Spinal cord (tissue), 10 donors: Measurements from ENCODE around the gene ALDH3B1. TPM values are rescaled to one million over a fixed set of nuclear protein-coding genes. Genes with fewer than 3 reads are reported as not detected.
"Not testable (repeated sequence)": the region's sequence is repeated elsewhere in the genome, so short reads cannot be mapped to it uniquely, and the experiment has no call there.

ENCODE experiments used
- DNase-seq, 6 donors: peaks; one replicate each; pipeline versions ENCODE4 v3.0.0 to v3.0.0-alpha.2; 2013 to 2015; ENCODE audit warnings: low spot score in 6 of 6, low read depth in 4 of 6
- H3K27ac ChIP-seq: one replicate; pipeline ENCODE4 v1.5.1; 2013; ENCODE audit warnings: low read depth, low read length, control low read depth
- H3K27me3 ChIP-seq: one replicate; pipeline ENCODE4 v1.6.1; 2013; ENCODE audit warnings: low read length; ENCODE audit not compliant: control insufficient read depth, insufficient read depth
- H3K36me3 ChIP-seq: one replicate; pipeline ENCODE4 v1.6.1; 2013; ENCODE audit warnings: low read length; ENCODE audit not compliant: control insufficient read depth, insufficient read depth
- H3K4me1 ChIP-seq: one replicate; pipeline ENCODE4 v1.6.1; 2013; ENCODE audit warnings: low read length; ENCODE audit not compliant: control insufficient read depth, insufficient read depth
- H3K4me3 ChIP-seq: one replicate; pipeline ENCODE4 v1.5.1; 2013; ENCODE audit warnings: low read depth, low read length, control low read depth
- H3K9me3 ChIP-seq: one replicate; pipeline ENCODE4 v1.6.1; 2013; ENCODE audit warnings: low read length; ENCODE audit not compliant: control insufficient read depth, insufficient read depth
- WGBS: methylation state at CpG from one replicate; pipeline ENCODE4 v1.1.5; 2013; ENCODE audit warnings: missing lambda C conversion rate; ENCODE audit not compliant: insufficient coverage; 5-methylcytosine and 5-hydroxymethylcytosine counted together
- polyA plus RNA-seq, 2 donors: library from polyadenylated mRNA; unstranded; fragments of 120-200 nt; gene quantifications; one replicate each; pipeline ENCODE4 v1.2.1, GENCODE V29; 2013; ENCODE audit not compliant: insufficient read length in 2 of 2
- total RNA-seq, 2 donors: library from RNA; depleted of rRNA in 1 of 2; stranded (reverse); fragments of 120-200 nt in 1 of 2; fragments of >200 nt in 1 of 2; gene quantifications; one replicate each; pipeline versions ENCODE4 v1.2.3 to v1.2.4, GENCODE V29; 2013 to 2014
- donor health status: healthy.

The ALDH3B1 gene
- total and polyA plus RNA-seq, 4 donors: 2.9 to 4.8 (median 3.9) TPM

GRCh38 chr11:67982255-67982857, 27.8 kb upstream of the ALDH3B1 start:
- H3K4me3 ChIP-seq, H3K27ac ChIP-seq: not testable (repeated sequence)
- no CpG with 5 or more reads among the region's 17 CpGs for WGBS

DNA sequence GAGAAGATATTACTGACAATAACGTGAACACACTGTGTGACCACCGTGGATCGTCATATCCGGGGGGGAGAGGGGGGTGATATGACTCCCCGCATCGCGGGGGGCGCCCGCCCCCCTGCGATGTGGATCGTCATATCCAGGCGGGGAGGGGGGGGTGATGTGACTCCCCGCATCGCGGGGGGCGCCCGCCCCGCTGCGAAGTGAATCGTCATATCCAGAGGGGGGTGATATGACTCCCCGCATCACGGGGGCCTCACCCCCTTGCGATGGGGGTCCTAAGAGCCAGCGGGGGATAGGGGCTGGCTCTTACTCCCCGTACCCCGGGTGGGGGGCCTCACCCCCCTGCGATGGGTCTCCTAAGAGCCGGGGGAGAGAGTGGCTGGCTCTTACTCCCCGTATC, 26.2 kb upstream of the ALDH3B1 start:
- Histone ChIP-seq H3K9me3 (no peaks in the 10 kb centered on the region), H3K27ac (no peak overlapping the region), H3K27me3 (no peaks in the 10 kb centered on the region), H3K4me1 (no peaks in the 10 kb centered on the region), H3K4me3 (no peak overlapping the region), H3K36me3 (no peaks in the 10 kb centered on the region)
- WGBS: 80% methylated on average over 1 of the region's 29 CpGs
- DNase-seq: no peak

More at GRCh38 chr11:67982255-67982857, 27.8 kb upstream of the ALDH3B1 start:
- H3K36me3 ChIP-seq, H3K4me1 ChIP-seq, H3K9me3 ChIP-seq, H3K27me3 ChIP-seq, DNase-seq: not testable (repeated sequence)

DNA sequence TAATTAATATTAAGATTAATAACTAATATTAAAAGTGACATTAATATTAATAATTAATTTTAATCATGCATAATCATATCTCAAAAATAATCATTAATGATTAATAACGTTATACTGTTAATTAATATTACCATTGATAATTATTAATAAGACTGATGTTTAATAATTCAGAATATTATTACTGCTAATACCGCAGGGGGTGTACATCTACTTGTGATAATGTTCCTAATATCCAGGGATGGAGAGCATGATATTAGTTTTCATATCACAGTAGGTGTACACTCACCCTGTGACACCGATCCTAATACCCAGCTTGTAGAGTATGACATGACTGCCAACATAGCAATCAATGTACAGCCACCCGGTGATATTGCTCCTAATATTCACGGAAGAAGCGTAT, 24.8 kb upstream of the ALDH3B1 start:
- H3K27ac ChIP-seq, H3K4me3 ChIP-seq, H3K36me3 ChIP-seq, H3K4me1 ChIP-seq, H3K27me3 ChIP-seq, H3K9me3 ChIP-seq, DNase-seq: not testable (repeated sequence)
- WGBS: no CpG with 5 or more reads among the region's 6 CpGs

- not testable (repeated sequence) for H3K4me3 ChIP-seq, H3K9me3 ChIP-seq, H3K27me3 ChIP-seq, H3K36me3 ChIP-seq, H3K4me1 ChIP-seq, H3K27ac ChIP-seq, DNase-seq
- 7% methylated on average over 32 of the region's 58 CpGs for WGBS
These were observed 19.4 kb upstream of the ALDH3B1 start for GRCh38 chr11:67990546-67991346.

DNA sequence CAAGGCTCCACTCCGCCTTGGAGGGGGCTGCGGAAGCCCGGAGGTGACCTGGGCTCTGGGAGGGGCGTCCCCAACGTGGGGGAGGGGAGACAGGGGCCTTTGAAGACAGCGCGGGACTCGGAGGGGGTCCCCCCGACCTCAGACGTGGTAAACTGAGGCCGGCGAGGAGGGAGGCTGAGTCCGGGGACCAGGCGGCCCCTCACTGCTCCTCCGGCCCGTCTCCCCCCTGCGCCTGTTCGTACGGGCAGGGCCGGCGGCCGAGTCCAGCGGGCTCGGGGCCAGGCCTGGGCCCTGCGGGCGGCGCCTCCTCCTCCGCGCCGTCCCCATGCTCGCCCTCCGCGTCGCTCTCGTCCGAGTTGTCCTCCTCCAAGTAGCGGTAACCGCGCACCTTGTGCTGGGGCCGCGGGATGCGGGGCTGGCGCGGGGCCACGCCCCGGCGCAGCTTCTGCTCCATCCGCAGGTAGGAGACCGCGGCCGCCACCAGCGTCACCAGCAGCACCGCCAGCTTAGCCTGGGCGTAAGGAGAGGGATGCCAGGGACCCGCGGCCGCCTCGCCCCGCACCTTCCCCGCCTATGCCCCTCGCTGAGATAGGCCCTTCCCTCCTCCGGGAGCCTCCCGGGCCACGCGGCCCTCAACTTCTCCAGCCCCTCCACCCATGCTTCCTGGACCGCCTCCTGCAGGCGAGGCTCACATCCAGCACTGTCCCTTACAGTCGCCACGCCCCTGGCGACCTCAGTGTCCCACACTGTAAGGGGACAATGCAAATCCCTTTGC, 18.6 kb upstream of the ALDH3B1 start:
- WGBS: 5% methylated on average over 39 of the region's 70 CpGs
- not testable (repeated sequence) for H3K36me3 ChIP-seq, H3K27me3 ChIP-seq, H3K9me3 ChIP-seq, H3K4me1 ChIP-seq, H3K27ac ChIP-seq, H3K4me3 ChIP-seq, DNase-seq

- 24% methylated on average over 10 of the region's 12 CpGs for WGBS
- not testable (repeated sequence) for H3K27ac ChIP-seq, H3K4me1 ChIP-seq, H3K4me3 ChIP-seq, H3K9me3 ChIP-seq, H3K27me3 ChIP-seq, H3K36me3 ChIP-seq
- peak in 1 of 6 donors; percentile 59 for DNase-seq
These were observed 16.3 kb upstream of the ALDH3B1 start for GRCh38 chr11:67993821-67994220.

DNA sequence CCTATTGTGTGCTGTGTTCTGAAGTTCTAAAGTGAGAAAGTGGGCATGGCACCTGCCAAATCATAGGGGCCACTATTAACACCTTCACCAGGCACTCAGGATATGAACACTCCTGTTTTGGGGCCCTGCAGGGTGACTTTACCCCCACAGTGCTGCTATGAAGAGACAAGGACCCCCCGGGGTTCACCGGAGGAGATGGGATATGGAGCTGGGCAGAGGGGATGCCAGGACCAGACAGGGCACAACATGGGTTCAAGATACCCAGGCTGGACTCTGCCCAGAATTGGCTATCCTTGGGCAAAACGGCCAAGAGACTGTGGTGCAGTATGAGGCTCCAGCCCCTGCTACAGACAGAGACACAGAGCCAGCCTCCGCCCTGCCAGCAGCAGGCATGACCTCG, 15.7 kb upstream of the ALDH3B1 start:
- 96% methylated on average over 5 of the region's 5 CpGs for WGBS
- not testable (repeated sequence) for H3K4me3 ChIP-seq, H3K27ac ChIP-seq, H3K4me1 ChIP-seq, H3K27me3 ChIP-seq, H3K36me3 ChIP-seq, DNase-seq, H3K9me3 ChIP-seq

DNA sequence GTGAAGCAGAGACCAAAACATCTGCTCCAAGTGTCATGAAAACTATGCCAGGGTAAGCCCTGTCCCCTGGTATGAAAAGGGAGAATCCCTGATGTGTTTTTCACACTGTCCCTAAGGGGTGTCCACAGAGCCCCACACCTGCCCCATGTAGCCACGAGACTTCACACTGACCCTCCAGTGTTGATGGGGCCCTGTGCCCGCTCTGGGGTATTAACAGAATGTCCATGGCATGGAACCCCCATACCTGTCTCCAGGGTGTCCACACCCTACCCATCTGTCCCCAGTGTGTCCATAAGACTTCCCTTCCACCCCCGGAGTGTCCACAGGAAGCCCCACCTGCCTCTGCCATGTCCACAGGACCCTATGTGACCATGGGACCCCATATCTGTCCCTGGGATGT, 15.0 kb upstream of the ALDH3B1 start:
- 96% methylated on average over 3 of the region's 3 CpGs for WGBS
- DNase-seq, H3K27ac ChIP-seq, H3K9me3 ChIP-seq, H3K4me1 ChIP-seq, H3K27me3 ChIP-seq, H3K4me3 ChIP-seq, H3K36me3 ChIP-seq: not testable (repeated sequence)

DNA sequence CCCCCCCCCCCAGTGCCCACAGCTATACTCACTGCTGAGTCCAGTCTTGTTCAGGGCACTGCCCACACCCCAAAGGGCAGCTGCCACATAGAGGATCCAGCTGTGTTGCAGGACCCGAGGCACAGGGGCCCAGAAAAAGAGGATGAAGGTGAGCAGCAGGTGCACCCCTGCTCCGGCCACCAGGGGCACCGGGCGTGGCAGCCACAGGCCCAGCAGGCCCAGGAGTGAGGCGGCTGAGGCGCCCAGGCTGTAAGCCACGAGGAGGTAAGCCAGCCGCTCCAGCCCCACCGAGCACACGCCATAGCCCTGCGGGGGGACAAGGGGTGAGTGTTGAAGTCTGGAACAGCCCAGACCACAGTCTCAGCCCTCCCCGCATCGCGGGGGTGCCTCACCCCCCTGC, 14.5 kb upstream of the ALDH3B1 start:
- not testable (repeated sequence) for H3K27me3 ChIP-seq, H3K4me1 ChIP-seq, DNase-seq, H3K27ac ChIP-seq, H3K36me3 ChIP-seq, H3K4me3 ChIP-seq, H3K9me3 ChIP-seq
- WGBS: 82% methylated on average over 3 of the region's 14 CpGs
